IMR-90 (cell line): ENCODE measurements around the gene PRSS53. TPM values are rescaled to one million over a fixed set of nuclear protein-coding genes. Genes with fewer than 3 reads are reported as not detected.
"Not testable (repeated sequence)": the region's sequence is repeated elsewhere in the genome, so short reads cannot be mapped to it uniquely, and the experiment has no call there.

ENCODE experiments used
- ATAC-seq: fragments of 200-7000 bp; cut with Tn5 transposase; 2 replicates; pipeline ENCODE4 v1.9.1; 2020; ENCODE audit warnings: low read depth, mild to moderate bottlenecking, moderate library complexity
- BruUV-seq: library from RNA; stranded (reverse); fragments of 400-500 nt; replicated peaks from 2 replicates; lab custom pipeline; 2021; lab: Mats Ljungman, UMichigan
- CTCF ChIA-PET: fragments of 300-600 bp; formaldehyde crosslinking; extraction: SDS; loops from one replicate; lab custom pipeline; 2021; ENCODE audit warnings: antibody characterized with exemption; lab: Yijun Ruan, JAX
- POLR2A ChIA-PET: fragments of 300-600 bp; sonication (Branson Sonifier 250); formaldehyde crosslinking; loops from one replicate; lab custom pipeline; 2022; ENCODE audit warnings: antibody characterized with exemption; ENCODE audit not compliant: unreplicated experiment; lab: Charles Lee
- DNase-seq: peaks from one replicate; pipeline ENCODE4 v3.0.0; 2013
- H2AFZ ChIP-seq: replicated peaks from 2 replicates; pipeline ENCODE3; 2013; ENCODE audit warnings: low read length, mild to moderate bottlenecking; ENCODE audit not compliant: poor library complexity
- H2AK5ac ChIP-seq: 2 replicates; pipeline ENCODE4 v1.6.1; 2013; ENCODE audit warnings: low read depth, low read length, inconsistent platforms
- H2AK9ac ChIP-seq: replicated peaks from 2 replicates; pipeline ENCODE3; 2013; ENCODE audit warnings: mild to moderate bottlenecking, low read depth, low read length, moderate library complexity; ENCODE audit not compliant: poor library complexity
- H2BK120ac ChIP-seq: 2 replicates; pipeline ENCODE4 v1.6.1; 2013; ENCODE audit warnings: low read depth, low read length, inconsistent platforms
- H2BK15ac ChIP-seq: 3 replicates; pipeline ENCODE4 v1.6.1; 2013; ENCODE audit warnings: low read depth, low read length, inconsistent platforms
- H2BK20ac ChIP-seq: 2 replicates; pipeline ENCODE4 v1.6.1; 2013; ENCODE audit warnings: low read depth, mild to moderate bottlenecking, inconsistent platforms, low read length, moderate library complexity
- H2BK5ac ChIP-seq: 2 replicates; pipeline ENCODE4 v1.6.1; 2013; ENCODE audit warnings: mild to moderate bottlenecking, low read depth, low read length, inconsistent platforms; ENCODE audit not compliant: poor library complexity, severe bottlenecking
- H3K14ac ChIP-seq: replicated peaks from 2 replicates; pipeline ENCODE4 v1.6.1; 2013; ENCODE audit warnings: low read depth, low read length, inconsistent platforms
- H3K18ac ChIP-seq: 2 replicates; pipeline ENCODE4 v1.6.1; 2013; ENCODE audit warnings: low read depth, low read length, control low read depth
- H3K23ac ChIP-seq: 2 replicates; pipeline ENCODE4 v1.6.1; 2013; ENCODE audit warnings: low read depth, low read length, inconsistent platforms
- H3K27ac ChIP-seq: 2 replicates; pipeline ENCODE4 v1.5.1; 2013; ENCODE audit warnings: mild to moderate bottlenecking, control low read depth, low read length; ENCODE audit not compliant: insufficient read depth
- H3K27me3 ChIP-seq: 2 replicates; pipeline ENCODE4 v1.6.1; 2013; ENCODE audit warnings: low read length; ENCODE audit not compliant: control insufficient read depth, insufficient read depth
- H3K36me3 ChIP-seq: 2 replicates; pipeline ENCODE4 v1.6.1; 2013; ENCODE audit warnings: low read length, mixed read lengths; ENCODE audit not compliant: control insufficient read depth, insufficient read depth
- H3K4ac ChIP-seq: 2 replicates; pipeline ENCODE4 v1.6.1; 2013; ENCODE audit warnings: low read depth, low read length, inconsistent platforms
- H3K4me1 ChIP-seq: 2 replicates; pipeline ENCODE4 v1.6.1; 2013; ENCODE audit warnings: low read length, mixed read lengths; ENCODE audit not compliant: control insufficient read depth, insufficient read depth
- H3K4me2 ChIP-seq: 2 replicates; pipeline ENCODE4 v1.6.1; 2013; ENCODE audit warnings: low read depth, mild to moderate bottlenecking, control low read depth, low read length, moderate library complexity
- H3K4me3 ChIP-seq: 2 replicates; pipeline ENCODE4 v1.5.1; 2013; ENCODE audit warnings: low read depth, mild to moderate bottlenecking, control low read depth, low read length, moderate library complexity; ENCODE audit not compliant: insufficient read depth
- H3K56ac ChIP-seq: 2 replicates; pipeline ENCODE4 v1.6.1; 2013; ENCODE audit warnings: low read length, inconsistent platforms; ENCODE audit not compliant: insufficient read depth; ENCODE audit errors: extremely low read depth
- H3K79me1 ChIP-seq, 2 experiments: 2 replicates each; pipeline ENCODE4 v1.6.1; 2013; ENCODE audit warnings: low read length in 2 of 2, inconsistent platforms in 1 of 2, low read depth in 1 of 2
- H3K9ac ChIP-seq: 2 replicates; pipeline ENCODE4 v1.6.1; 2013; ENCODE audit warnings: low read depth, low read length, control low read depth
- H3K9me1 ChIP-seq: 2 replicates; pipeline ENCODE4 v1.6.1; 2013; ENCODE audit warnings: low read length, inconsistent platforms; ENCODE audit not compliant: insufficient read depth
- H3K9me3 ChIP-seq: 2 replicates; pipeline ENCODE4 v1.6.1; 2013; ENCODE audit warnings: low read length; ENCODE audit not compliant: control insufficient read depth, insufficient read depth
- H4K20me1 ChIP-seq: 2 replicates; pipeline ENCODE4 v1.6.1; 2013; ENCODE audit warnings: low read length, inconsistent platforms; ENCODE audit not compliant: insufficient read depth
- H4K5ac ChIP-seq: 2 replicates; pipeline ENCODE4 v1.6.1; 2013; ENCODE audit warnings: mild to moderate bottlenecking, low read depth, low read length, control low read depth
- H4K8ac ChIP-seq, 2 experiments: 2 replicates each; pipeline ENCODE4 v1.6.1; 2013; ENCODE audit warnings: low read depth in 2 of 2, low read length in 2 of 2, control low read depth in 1 of 2, inconsistent platforms in 1 of 2
- H4K91ac ChIP-seq: 2 replicates; pipeline ENCODE4 v1.6.1; 2013; ENCODE audit warnings: low read depth, low read length, inconsistent platforms; ENCODE audit not compliant: insufficient read depth
- WGBS, 2 experiments: methylation state at CpG; one replicate each; pipeline versions ENCODE4 v1.1.5 to v1.1.7; 2013; ENCODE audit warnings: missing lambda C conversion rate in 2 of 2; ENCODE audit not compliant: insufficient read length in 1 of 2; ENCODE audit errors: extremely low coverage in 2 of 2; 5-methylcytosine and 5-hydroxymethylcytosine counted together
- dilution Hi-C: fragments of 300-500 bp; cut with HindIII; formaldehyde crosslinking; loops from one replicate; pipeline ENCODE4 v1.14.3; 2018; ENCODE audit warnings: low sequenced_read_pairs; ENCODE audit not compliant: unreplicated experiment
- in situ Hi-C: fragments of 300-500 bp; cut with MboI; formaldehyde crosslinking; loops from 3 replicates; pipeline ENCODE4 v1.14.3; 2019; ENCODE audit warnings: low sequenced_read_pairs, inconsistent platforms, mixed read lengths
- intact Hi-C: fragments of 100-400 bp; cut with micrococcal nuclease; formaldehyde crosslinking; loops from 2 replicates; pipeline ENCODE4 v1.10.0; 2022
- polyA plus RNA-seq, 3 experiments: library from polyadenylated mRNA; depleted of rRNA; stranded (reverse); fragments of >200 nt; gene quantifications; 2 replicates each; pipeline ENCODE4 v1.2.3, GENCODE V29; 2012; ENCODE audit warnings: low replicate concordance in 1 of 3
- total RNA-seq: library from RNA; depleted of rRNA; stranded (reverse); fragments of >200 nt; gene quantifications from 2 replicates; pipeline ENCODE4 v1.2.3, GENCODE V29; 2012
- TF ChIP-seq, protein P1 (sequence below): fragments of 150-350 bp; IDR thresholded peaks from 2 replicates; pipeline ENCODE4 v1.6.1; 2017; ENCODE audit warnings: mild to moderate bottlenecking, antibody characterized with exemption, low read length, low read depth

Gene PRSS53
- total and polyA plus RNA-seq, 2 of the 4 experiments (the other 2 are of a cell fraction): 0.72 to 5.9 TPM

DNA sequence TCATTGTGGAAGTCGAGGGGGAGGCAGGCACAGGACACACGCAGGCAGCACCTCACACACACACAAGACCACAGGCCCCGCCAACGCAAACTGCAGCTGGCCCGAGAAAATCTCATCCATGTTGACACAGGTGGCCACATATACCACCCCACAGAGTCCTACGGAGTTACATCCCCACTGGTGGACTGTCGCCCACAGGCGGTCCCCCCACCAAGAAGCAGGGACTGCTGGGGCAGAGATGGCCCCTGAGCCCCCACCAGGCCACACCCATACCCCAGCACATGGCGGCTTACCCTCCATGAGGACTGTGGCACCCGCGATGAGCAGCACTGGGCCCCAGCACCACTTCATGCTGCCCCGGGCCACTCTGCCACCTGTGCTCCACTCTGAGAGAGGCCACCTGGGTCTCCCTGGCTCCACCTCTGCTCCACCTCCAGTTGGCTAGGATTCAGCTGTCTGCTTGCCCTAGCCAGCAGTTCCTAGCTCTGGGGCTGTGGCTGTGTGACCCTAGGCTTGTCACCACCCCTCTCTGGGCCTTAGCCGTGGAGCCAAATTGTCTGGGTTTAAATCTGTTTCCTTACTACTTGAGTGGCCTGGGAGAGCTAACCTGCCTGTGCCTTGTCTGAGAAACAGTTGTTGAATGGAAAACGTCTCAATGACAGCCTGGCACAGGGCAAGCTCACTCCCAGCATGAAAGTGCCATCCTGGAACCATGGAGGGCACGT lies at the start of gene PRSS53 (continued):
- TF ChIP-seq, protein P1, sequence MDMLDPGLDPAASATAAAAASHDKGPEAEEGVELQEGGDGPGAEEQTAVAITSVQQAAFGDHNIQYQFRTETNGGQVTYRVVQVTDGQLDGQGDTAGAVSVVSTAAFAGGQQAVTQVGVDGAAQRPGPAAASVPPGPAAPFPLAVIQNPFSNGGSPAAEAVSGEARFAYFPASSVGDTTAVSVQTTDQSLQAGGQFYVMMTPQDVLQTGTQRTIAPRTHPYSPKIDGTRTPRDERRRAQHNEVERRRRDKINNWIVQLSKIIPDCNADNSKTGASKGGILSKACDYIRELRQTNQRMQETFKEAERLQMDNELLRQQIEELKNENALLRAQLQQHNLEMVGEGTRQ: no peak

DNA sequence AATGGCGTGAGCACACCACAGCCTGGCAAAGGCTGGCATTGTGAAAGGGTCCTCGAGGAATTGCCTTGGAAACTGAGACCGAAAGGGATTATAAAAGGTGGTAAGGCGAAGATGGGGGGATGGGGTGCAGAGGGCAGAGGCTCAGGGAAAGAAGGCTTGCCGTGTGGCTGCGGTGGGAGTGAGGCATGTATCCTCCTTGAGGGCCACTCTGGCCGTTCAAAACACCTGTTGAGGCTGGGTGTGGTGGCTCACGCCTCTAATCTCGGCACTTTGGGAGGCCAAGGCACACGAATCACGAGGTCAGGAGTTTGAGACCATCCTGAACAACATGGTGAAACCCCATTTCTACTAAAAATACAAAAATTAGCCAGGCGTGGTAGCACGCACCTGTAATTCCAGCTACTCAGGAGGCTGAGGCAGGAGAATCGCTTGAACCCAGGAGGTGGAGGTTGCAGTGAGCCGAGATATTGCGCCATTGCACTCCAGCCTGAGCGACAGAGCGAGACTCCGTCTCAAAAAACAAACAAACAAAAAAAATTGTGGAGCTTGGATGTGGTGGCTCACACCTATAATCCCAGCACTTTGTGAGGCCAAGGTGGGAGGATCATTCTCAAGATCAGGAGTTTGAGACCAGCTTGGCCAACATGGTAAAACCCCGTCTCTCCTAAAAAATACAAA lies 48.2 kb upstream of the PRSS53 start:
- dilution Hi-C loops, H3K56ac ChIP-seq, H2AK9ac ChIP-seq, H3K27me3 ChIP-seq, H2BK120ac ChIP-seq, POLR2A ChIA-PET, H2AFZ ChIP-seq, H3K4me2 ChIP-seq, BruUV-seq, H4K8ac ChIP-seq, CTCF ChIA-PET, H3K9me3 ChIP-seq, H3K4me3 ChIP-seq, H3K27ac ChIP-seq, H3K9ac ChIP-seq, H3K36me3 ChIP-seq, ATAC-seq, H4K20me1 ChIP-seq, H3K79me1 ChIP-seq, H3K4ac ChIP-seq, H3K23ac ChIP-seq, H4K91ac ChIP-seq, H4K5ac ChIP-seq, DNase-seq, H3K18ac ChIP-seq, intact Hi-C loops, H2BK20ac ChIP-seq, H3K14ac ChIP-seq, H2AK5ac ChIP-seq, in situ Hi-C loops, H2BK5ac ChIP-seq: not testable (repeated sequence)
- Histone ChIP-seq H3K9me1 (peaks cover 11% of the 10 kb centered on the region), H3K4me1 (peaks cover 19% of the 10 kb centered on the region), H2BK15ac (0 out of 3 replicates have a peak overlapping the region, but pooled peaks have one; percentile 12)
- WGBS, 2 experiments: 86% methylated on average over 5 of the region's 20 CpGs; no CpG with 5 or more reads in 1 of the 2 experiments
